ENCODE measurements around the gene KRTAP9-7. TPM values are rescaled to one million over a fixed set of nuclear protein-coding genes. Genes with fewer than 3 reads are reported as not detected.

Gene KRTAP9-7
- total and polyA plus RNA-seq, 2 donors (not counting 3 experiments of a cell fraction or from before 2014, with no cell fraction given): not detected

GRCh38 chr17:41318231-41318630, 42.7 kb downstream of the KRTAP9-7 start:
- POLR2A ChIA-PET: no interaction called here
- dilution Hi-C loops (cut with MboI; ENCODE audit: extremely low pct_ligation_motif_present, low sequenced_read_pairs): no loop called here
- FAIRE-seq: no peak
- Histone ChIP-seq H4K20me1 (replicated peaks; ENCODE audit: control insufficient read depth, extremely low read depth, insufficient read depth, low read length) (no peaks in the 10 kb centered on the region), H3K27me3 (ENCODE audit: control insufficient read depth in 2 of 2, insufficient read depth in 2 of 2, low read length in 2 of 2) (peaks cover 0 to 2% of the 10 kb centered on the region in 2 experiments), H3K9ac (replicated peaks; ENCODE audit: extremely low read depth, insufficient read depth, low read length) (no peak overlapping the region), H3K27ac (ENCODE audit: insufficient read depth, low read depth, low read length) (no peak overlapping the region), H3K36me3 (ENCODE audit: control insufficient read depth in 2 of 2, extremely low read depth in 1 of 2, insufficient read depth in 2 of 2, low read length in 2 of 2) (no peaks in the 10 kb centered on the region), H3K4me1 (ENCODE audit: control insufficient read depth, extremely low read depth, insufficient read depth, low read length) (no peaks in the 10 kb centered on the region), H3K4me2 (ENCODE audit: insufficient read depth, low read length) (no peak overlapping the region), H2AFZ (ENCODE audit: low read depth, low read length) (no peak overlapping the region), H3K9me3 (replicated peaks; ENCODE audit: control insufficient read depth, insufficient read depth, low read length) (no peaks in the 10 kb centered on the region), H3K4me3 (replicated peaks in 1 of 3; ENCODE audit: insufficient read depth in 1 of 3, low read depth in 1 of 3, low read length in 3 of 3) (no peak overlapping the region), H3K9me1 (replicated peaks; ENCODE audit: control insufficient read depth, extremely low read depth, insufficient read depth, low read length) (no peaks in the 10 kb centered on the region), H3K79me2 (ENCODE audit: control insufficient read depth, insufficient read depth, low read length) (no peaks in the 10 kb centered on the region)
- CTCF ChIA-PET: interaction anchor here (0.8 kb wide), 1 partner anchor 13 kb away, joined by 3 read pairs; no protein-coding TSS in a partner anchor
- intact Hi-C loops (cut with micrococcal nuclease): no loop called here
- no peak for DNase-seq (ENCODE audit: low read depth, low spot score)
- TF ChIP-seq GATA2 (IDR thresholded peaks at IDR 0.05; ENCODE audit: insufficient read depth, insufficient read length, low read depth, low read length) (no peak), MYC (IDR thresholded peaks at IDR 0.05; ENCODE audit: low read depth, low read length) (no peak), EZH2 (IDR thresholded peaks at IDR 0.05; ENCODE audit: borderline replicate concordance, low read depth, low read length, severe bottlenecking) (no peak), CTCF (IDR thresholded peaks at IDR 0.05; ENCODE audit: extremely low read depth in 1 of 2, insufficient read depth in 1 of 2, low read depth in 1 of 2, low read length in 2 of 2) (no peak), POLR2AphosphoS5 (IDR thresholded peaks at IDR 0.05; ENCODE audit: insufficient read depth, low read depth, low read length) (no peak)
- no TSS peak for BruUV-seq (replicated peaks)

Measured in endothelial cell of umbilical vein (primary cell).